ENCODE data around the gene DYRK1A.

The DYRK1A gene

GRCh38 chr21:37386151-37386550 is 19.6 kb downstream of the DYRK1A start:
- Histone ChIP-seq H3K36me3 (ENCODE audit: insufficient read depth, low read length) (0 out of 2 replicates have a peak, but pooled peaks cover 4% of the 10 kb centered on the region), H2AFZ (ENCODE audit: low read length, unreplicated experiment) (no peak overlapping the region), H3K27me3 (ENCODE audit: insufficient read depth, low read length) (no peaks in the 10 kb centered on the region), H3K4me1 (ENCODE audit: control insufficient read depth, insufficient read depth, low read length, unreplicated experiment) (peaks cover 4% of the 10 kb centered on the region), H3K79me2 (ENCODE audit: control insufficient read depth, insufficient read depth, low read length, unreplicated experiment) (peaks cover 96% of the 10 kb centered on the region), H3K27ac (ENCODE audit: low read depth, low read length) (no peak overlapping the region), H3K4me3 (ENCODE audit: low read depth, low read length) (no peak overlapping the region)

GRCh38 chr21:37389456-37389855 is 22.9 kb downstream of the DYRK1A start:
- no peak overlapping the region for H3K4me3 ChIP-seq (ENCODE audit: low read depth, low read length)
- peaks cover 94% of the 10 kb centered on the region for H3K79me2 ChIP-seq (ENCODE audit: control insufficient read depth, insufficient read depth, low read length, unreplicated experiment)
- H3K36me3 ChIP-seq (ENCODE audit: insufficient read depth, low read length): no peaks in the 10 kb centered on the region
- H3K27ac ChIP-seq (ENCODE audit: low read depth, low read length): no peak overlapping the region
- H3K4me1 ChIP-seq (ENCODE audit: control insufficient read depth, insufficient read depth, low read length, unreplicated experiment): peaks cover 4% of the 10 kb centered on the region
- H3K27me3 ChIP-seq (ENCODE audit: insufficient read depth, low read length): no peaks in the 10 kb centered on the region
- H2AFZ ChIP-seq (ENCODE audit: low read length, unreplicated experiment): no peak overlapping the region

- Histone ChIP-seq H3K4me3 (ENCODE audit: low read depth, low read length) (no peak overlapping the region), H3K27me3 (ENCODE audit: insufficient read depth, low read length) (no peaks in the 10 kb centered on the region), H3K79me2 (ENCODE audit: control insufficient read depth, insufficient read depth, low read length, unreplicated experiment) (peaks cover 94% of the 10 kb centered on the region), H3K36me3 (ENCODE audit: insufficient read depth, low read length) (no peaks in the 10 kb centered on the region), H2AFZ (ENCODE audit: low read length, unreplicated experiment) (no peak overlapping the region), H3K4me1 (ENCODE audit: control insufficient read depth, insufficient read depth, low read length, unreplicated experiment) (peaks cover 4% of the 10 kb centered on the region), H3K27ac (ENCODE audit: low read depth, low read length) (no peak overlapping the region)
These were observed 25.1 kb downstream of the DYRK1A start for GRCh38 chr21:37391666-37392065.

GRCh38 chr21:37392441-37392840 is 25.9 kb downstream of the DYRK1A start:
- no peak overlapping the region for H3K27ac ChIP-seq (ENCODE audit: low read depth, low read length)
- no peaks in the 10 kb centered on the region for H3K36me3 ChIP-seq (ENCODE audit: insufficient read depth, low read length)
- no peak overlapping the region for H2AFZ ChIP-seq (ENCODE audit: low read length, unreplicated experiment)
- no peaks in the 10 kb centered on the region for H3K27me3 ChIP-seq (ENCODE audit: insufficient read depth, low read length)
- peaks cover 94% of the 10 kb centered on the region for H3K79me2 ChIP-seq (ENCODE audit: control insufficient read depth, insufficient read depth, low read length, unreplicated experiment)
- peaks cover 4% of the 10 kb centered on the region for H3K4me1 ChIP-seq (ENCODE audit: control insufficient read depth, insufficient read depth, low read length, unreplicated experiment)
- H3K4me3 ChIP-seq (ENCODE audit: low read depth, low read length): no peak overlapping the region

GRCh38 chr21:37393030-37393429 is 26.5 kb downstream of the DYRK1A start:
- Histone ChIP-seq H3K27ac (ENCODE audit: low read depth, low read length) (no peak overlapping the region), H3K27me3 (ENCODE audit: insufficient read depth, low read length) (no peaks in the 10 kb centered on the region), H3K36me3 (ENCODE audit: insufficient read depth, low read length) (no peaks in the 10 kb centered on the region), H3K4me1 (ENCODE audit: control insufficient read depth, insufficient read depth, low read length, unreplicated experiment) (peaks cover 4% of the 10 kb centered on the region), H3K4me3 (ENCODE audit: low read depth, low read length) (no peak overlapping the region), H2AFZ (ENCODE audit: low read length, unreplicated experiment) (no peak overlapping the region), H3K79me2 (ENCODE audit: control insufficient read depth, insufficient read depth, low read length, unreplicated experiment) (peaks cover 93% of the 10 kb centered on the region)

- Histone ChIP-seq H3K36me3 (ENCODE audit: insufficient read depth, low read length) (no peaks in the 10 kb centered on the region), H3K79me2 (ENCODE audit: control insufficient read depth, insufficient read depth, low read length, unreplicated experiment) (peaks cover 95% of the 10 kb centered on the region), H2AFZ (ENCODE audit: low read length, unreplicated experiment) (no peak overlapping the region), H3K4me3 (ENCODE audit: low read depth, low read length) (no peak overlapping the region), H3K27ac (ENCODE audit: low read depth, low read length) (no peak overlapping the region), H3K4me1 (ENCODE audit: control insufficient read depth, insufficient read depth, low read length, unreplicated experiment) (peaks cover 4% of the 10 kb centered on the region), H3K27me3 (ENCODE audit: insufficient read depth, low read length) (no peaks in the 10 kb centered on the region)
These were observed 27.2 kb downstream of the DYRK1A start for GRCh38 chr21:37393786-37394185.

GRCh38 chr21:37395961-37396360 is 29.4 kb downstream of the DYRK1A start:
- Histone ChIP-seq H3K27ac (ENCODE audit: low read depth, low read length) (no peak overlapping the region), H3K79me2 (ENCODE audit: control insufficient read depth, insufficient read depth, low read length, unreplicated experiment) (peaks cover 97% of the 10 kb centered on the region), H3K4me1 (ENCODE audit: control insufficient read depth, insufficient read depth, low read length, unreplicated experiment) (no peaks in the 10 kb centered on the region), H3K36me3 (ENCODE audit: insufficient read depth, low read length) (no peaks in the 10 kb centered on the region), H3K27me3 (ENCODE audit: insufficient read depth, low read length) (no peaks in the 10 kb centered on the region), H3K4me3 (ENCODE audit: low read depth, low read length) (no peak overlapping the region), H2AFZ (ENCODE audit: low read length, unreplicated experiment) (no peak overlapping the region)

GRCh38 chr21:37396855-37397254 is 30.3 kb downstream of the DYRK1A start:
- Histone ChIP-seq H3K4me3 (ENCODE audit: low read depth, low read length) (no peak overlapping the region), H3K27ac (ENCODE audit: low read depth, low read length) (no peak overlapping the region), H3K4me1 (ENCODE audit: control insufficient read depth, insufficient read depth, low read length, unreplicated experiment) (no peaks in the 10 kb centered on the region), H3K36me3 (ENCODE audit: insufficient read depth, low read length) (no peaks in the 10 kb centered on the region), H3K79me2 (ENCODE audit: control insufficient read depth, insufficient read depth, low read length, unreplicated experiment) (peaks cover 97% of the 10 kb centered on the region), H3K27me3 (ENCODE audit: insufficient read depth, low read length) (no peaks in the 10 kb centered on the region), H2AFZ (ENCODE audit: low read length, unreplicated experiment) (no peak overlapping the region)

GRCh38 chr21:37398697-37399096 is 32.1 kb downstream of the DYRK1A start:
- peaks cover 6% of the 10 kb centered on the region for H3K36me3 ChIP-seq (ENCODE audit: insufficient read depth, low read length)

GRCh38 chr21:37402251-37402867 is 35.8 kb downstream of the DYRK1A start:
- Histone ChIP-seq H3K27me3 (ENCODE audit: insufficient read depth, low read length) (no peaks in the 10 kb centered on the region), H3K79me2 (ENCODE audit: control insufficient read depth, insufficient read depth, low read length, unreplicated experiment) (peaks cover 97% of the 10 kb centered on the region), H3K36me3 (ENCODE audit: insufficient read depth, low read length) (peaks cover 6% of the 10 kb centered on the region), H3K4me1 (ENCODE audit: control insufficient read depth, insufficient read depth, low read length, unreplicated experiment) (peaks cover 6% of the 10 kb centered on the region), H3K4me3 (ENCODE audit: low read depth, low read length) (no peak overlapping the region), H2AFZ (ENCODE audit: low read length, unreplicated experiment) (no peak overlapping the region), H3K27ac (ENCODE audit: low read depth, low read length) (no peak overlapping the region)

More at GRCh38 chr21:37398697-37399096, 32.1 kb downstream of the DYRK1A start:
- Histone ChIP-seq H3K79me2 (ENCODE audit: control insufficient read depth, insufficient read depth, low read length, unreplicated experiment) (peaks cover 95% of the 10 kb centered on the region), H3K4me3 (ENCODE audit: low read depth, low read length) (no peak overlapping the region), H3K4me1 (ENCODE audit: control insufficient read depth, insufficient read depth, low read length, unreplicated experiment) (no peaks in the 10 kb centered on the region), H2AFZ (ENCODE audit: low read length, unreplicated experiment) (no peak overlapping the region), H3K27ac (ENCODE audit: low read depth, low read length) (no peak overlapping the region), H3K27me3 (ENCODE audit: insufficient read depth, low read length) (no peaks in the 10 kb centered on the region)

- peaks cover 15% of the 10 kb centered on the region for H3K4me1 ChIP-seq (ENCODE audit: control insufficient read depth, insufficient read depth, low read length, unreplicated experiment)
- peaks cover 98% of the 10 kb centered on the region for H3K79me2 ChIP-seq (ENCODE audit: control insufficient read depth, insufficient read depth, low read length, unreplicated experiment)
- peaks cover 9% of the 10 kb centered on the region for H3K36me3 ChIP-seq (ENCODE audit: insufficient read depth, low read length)
- H3K27me3 ChIP-seq (ENCODE audit: insufficient read depth, low read length): no peaks in the 10 kb centered on the region
- no peak overlapping the region for H3K4me3 ChIP-seq (ENCODE audit: low read depth, low read length)
- H2AFZ ChIP-seq (ENCODE audit: low read length, unreplicated experiment): no peak overlapping the region
- H3K27ac ChIP-seq (ENCODE audit: low read depth, low read length): no peak overlapping the region
These were observed 39.1 kb downstream of the DYRK1A start for GRCh38 chr21:37405629-37406028.
